ENCODE measurements around the gene POLN.

Gene POLN

GRCh38 chr4:2094545-2094944 lies 147.4 kb downstream of the POLN start:
- Histone ChIP-seq H3K4me3 (no peak overlapping the region), H3K27ac (no peak overlapping the region)
- TF ChIP-seq, protein P1, sequence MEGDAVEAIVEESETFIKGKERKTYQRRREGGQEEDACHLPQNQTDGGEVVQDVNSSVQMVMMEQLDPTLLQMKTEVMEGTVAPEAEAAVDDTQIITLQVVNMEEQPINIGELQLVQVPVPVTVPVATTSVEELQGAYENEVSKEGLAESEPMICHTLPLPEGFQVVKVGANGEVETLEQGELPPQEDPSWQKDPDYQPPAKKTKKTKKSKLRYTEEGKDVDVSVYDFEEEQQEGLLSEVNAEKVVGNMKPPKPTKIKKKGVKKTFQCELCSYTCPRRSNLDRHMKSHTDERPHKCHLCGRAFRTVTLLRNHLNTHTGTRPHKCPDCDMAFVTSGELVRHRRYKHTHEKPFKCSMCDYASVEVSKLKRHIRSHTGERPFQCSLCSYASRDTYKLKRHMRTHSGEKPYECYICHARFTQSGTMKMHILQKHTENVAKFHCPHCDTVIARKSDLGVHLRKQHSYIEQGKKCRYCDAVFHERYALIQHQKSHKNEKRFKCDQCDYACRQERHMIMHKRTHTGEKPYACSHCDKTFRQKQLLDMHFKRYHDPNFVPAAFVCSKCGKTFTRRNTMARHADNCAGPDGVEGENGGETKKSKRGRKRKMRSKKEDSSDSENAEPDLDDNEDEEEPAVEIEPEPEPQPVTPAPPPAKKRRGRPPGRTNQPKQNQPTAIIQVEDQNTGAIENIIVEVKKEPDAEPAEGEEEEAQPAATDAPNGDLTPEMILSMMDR (IDR thresholded peaks at IDR 0.05) = no peak
- DNase-seq (ENCODE audit: low spot score) = no peak

- no peak overlapping the region for H3K27ac ChIP-seq
- TF ChIP-seq, protein P1 (IDR thresholded peaks at IDR 0.05) = no peak
- DNase-seq (ENCODE audit: low spot score) = no peak
Observed at GRCh38 chr4:2093265-2093664, 148.7 kb downstream of the POLN start.

DNA sequence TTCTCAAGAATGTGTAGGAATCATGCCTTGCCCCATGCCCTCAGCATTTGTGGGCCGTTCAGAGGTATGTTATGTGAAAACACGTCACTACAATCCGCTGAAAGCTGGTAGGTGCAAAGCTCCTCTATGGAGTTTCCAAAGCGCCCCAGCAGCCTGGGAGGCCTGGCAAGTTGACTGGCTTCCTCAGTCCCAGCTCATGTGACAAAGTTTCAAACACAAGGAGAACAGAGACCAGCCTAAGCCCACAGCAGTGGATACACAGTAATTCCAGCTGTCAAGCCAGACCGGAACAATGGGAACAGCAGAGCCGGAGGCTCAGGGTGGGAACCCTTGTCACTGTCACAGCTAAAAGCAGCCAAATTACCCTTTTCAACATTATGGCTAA lies 149.3 kb downstream of the POLN start:
- TF ChIP-seq, protein P1 (IDR thresholded peaks at IDR 0.05) = no peak
- DNase-seq (ENCODE audit: low spot score) = no peak

More at GRCh38 chr4:2093265-2093664, 148.7 kb downstream of the POLN start:
- no peak overlapping the region for H3K4me3 ChIP-seq

GRCh38 chr4:2091990-2092668 lies 149.8 kb downstream of the POLN start:
- TF ChIP-seq, protein P1 (IDR thresholded peaks at IDR 0.05) = no peak
- no peak for DNase-seq (ENCODE audit: low spot score)
- Histone ChIP-seq H3K4me3 (no peak overlapping the region), H3K27ac (no peak overlapping the region)

More for the DNA sequence above, 149.3 kb downstream of the POLN start:
- H3K27ac ChIP-seq = no peak overlapping the region
- no peak overlapping the region for H3K4me3 ChIP-seq

GRCh38 chr4:2090642-2091041 lies 151.3 kb downstream of the POLN start:
- Histone ChIP-seq H3K4me3 (no peak overlapping the region), H3K27ac (no peak overlapping the region)
- TF ChIP-seq, protein P1 (IDR thresholded peaks at IDR 0.05) = no peak
- DNase-seq (ENCODE audit: low spot score) = no peak

- Histone ChIP-seq H3K4me3 (no peak overlapping the region), H3K27ac (no peak overlapping the region)
- no peak for DNase-seq (ENCODE audit: low spot score)
- TF ChIP-seq, protein P1 (IDR thresholded peaks at IDR 0.05) = no peak
Observed at GRCh38 chr4:2089222-2089621, 152.7 kb downstream of the POLN start.

GRCh38 chr4:2087170-2087569 lies 154.8 kb downstream of the POLN start:
- Histone ChIP-seq H3K27ac (no peak overlapping the region), H3K4me3 (no peak overlapping the region)
- no peak for DNase-seq (ENCODE audit: low spot score)
- TF ChIP-seq, protein P1 (IDR thresholded peaks at IDR 0.05) = no peak
